ENCODE results near the gene TNS3. TPM values are rescaled to one million over a fixed set of nuclear protein-coding genes. Genes with fewer than 3 reads are reported as not detected.

Gene TNS3
- total and polyA plus RNA-seq, 9 of the 15 experiments (the other 6 are each of a cell fraction or from before 2014, with no cell fraction given) = 0.20 TPM; not detected in 8

- TF ChIP-seq LARP7 (IDR thresholded peaks at IDR 0.05) (peak; percentile 94; the same call in 1 of the 2 replicates), ZEB2 (IDR thresholded peaks at IDR 0.05) (no peak), CREM (IDR thresholded peaks at IDR 0.05; ENCODE audit: low read depth) (0 out of 2 replicates have a peak, but pooled peaks have one; percentile 27), TBP (optimal IDR thresholded peaks at IDR 0.05; ENCODE audit: low read depth, low read length) (no peak), ZNF140 (CRISPR knock-in tag; IDR thresholded peaks at IDR 0.05) (no peak), ZNF311 (CRISPR knock-in tag; IDR thresholded peaks at IDR 0.05) (no peak), CSDE1 (IDR thresholded peaks at IDR 0.05) (no peak), ETV5 (CRISPR knock-in tag; IDR thresholded peaks at IDR 0.05; ENCODE audit: low read depth) (no peak), THRA (IDR thresholded peaks at IDR 0.05) (no peak), CBFA2T3 (IDR thresholded peaks at IDR 0.05) (peak; percentile 6; the same call in 1 of the 2 replicates), NFYB (IDR thresholded peaks at IDR 0.05; ENCODE audit: extremely low read depth, insufficient read length) (no peak), ZNF79 (CRISPR knock-in tag; IDR thresholded peaks at IDR 0.05; ENCODE audit: low read depth) (no peak)
- TF ChIP-seq, protein P1, sequence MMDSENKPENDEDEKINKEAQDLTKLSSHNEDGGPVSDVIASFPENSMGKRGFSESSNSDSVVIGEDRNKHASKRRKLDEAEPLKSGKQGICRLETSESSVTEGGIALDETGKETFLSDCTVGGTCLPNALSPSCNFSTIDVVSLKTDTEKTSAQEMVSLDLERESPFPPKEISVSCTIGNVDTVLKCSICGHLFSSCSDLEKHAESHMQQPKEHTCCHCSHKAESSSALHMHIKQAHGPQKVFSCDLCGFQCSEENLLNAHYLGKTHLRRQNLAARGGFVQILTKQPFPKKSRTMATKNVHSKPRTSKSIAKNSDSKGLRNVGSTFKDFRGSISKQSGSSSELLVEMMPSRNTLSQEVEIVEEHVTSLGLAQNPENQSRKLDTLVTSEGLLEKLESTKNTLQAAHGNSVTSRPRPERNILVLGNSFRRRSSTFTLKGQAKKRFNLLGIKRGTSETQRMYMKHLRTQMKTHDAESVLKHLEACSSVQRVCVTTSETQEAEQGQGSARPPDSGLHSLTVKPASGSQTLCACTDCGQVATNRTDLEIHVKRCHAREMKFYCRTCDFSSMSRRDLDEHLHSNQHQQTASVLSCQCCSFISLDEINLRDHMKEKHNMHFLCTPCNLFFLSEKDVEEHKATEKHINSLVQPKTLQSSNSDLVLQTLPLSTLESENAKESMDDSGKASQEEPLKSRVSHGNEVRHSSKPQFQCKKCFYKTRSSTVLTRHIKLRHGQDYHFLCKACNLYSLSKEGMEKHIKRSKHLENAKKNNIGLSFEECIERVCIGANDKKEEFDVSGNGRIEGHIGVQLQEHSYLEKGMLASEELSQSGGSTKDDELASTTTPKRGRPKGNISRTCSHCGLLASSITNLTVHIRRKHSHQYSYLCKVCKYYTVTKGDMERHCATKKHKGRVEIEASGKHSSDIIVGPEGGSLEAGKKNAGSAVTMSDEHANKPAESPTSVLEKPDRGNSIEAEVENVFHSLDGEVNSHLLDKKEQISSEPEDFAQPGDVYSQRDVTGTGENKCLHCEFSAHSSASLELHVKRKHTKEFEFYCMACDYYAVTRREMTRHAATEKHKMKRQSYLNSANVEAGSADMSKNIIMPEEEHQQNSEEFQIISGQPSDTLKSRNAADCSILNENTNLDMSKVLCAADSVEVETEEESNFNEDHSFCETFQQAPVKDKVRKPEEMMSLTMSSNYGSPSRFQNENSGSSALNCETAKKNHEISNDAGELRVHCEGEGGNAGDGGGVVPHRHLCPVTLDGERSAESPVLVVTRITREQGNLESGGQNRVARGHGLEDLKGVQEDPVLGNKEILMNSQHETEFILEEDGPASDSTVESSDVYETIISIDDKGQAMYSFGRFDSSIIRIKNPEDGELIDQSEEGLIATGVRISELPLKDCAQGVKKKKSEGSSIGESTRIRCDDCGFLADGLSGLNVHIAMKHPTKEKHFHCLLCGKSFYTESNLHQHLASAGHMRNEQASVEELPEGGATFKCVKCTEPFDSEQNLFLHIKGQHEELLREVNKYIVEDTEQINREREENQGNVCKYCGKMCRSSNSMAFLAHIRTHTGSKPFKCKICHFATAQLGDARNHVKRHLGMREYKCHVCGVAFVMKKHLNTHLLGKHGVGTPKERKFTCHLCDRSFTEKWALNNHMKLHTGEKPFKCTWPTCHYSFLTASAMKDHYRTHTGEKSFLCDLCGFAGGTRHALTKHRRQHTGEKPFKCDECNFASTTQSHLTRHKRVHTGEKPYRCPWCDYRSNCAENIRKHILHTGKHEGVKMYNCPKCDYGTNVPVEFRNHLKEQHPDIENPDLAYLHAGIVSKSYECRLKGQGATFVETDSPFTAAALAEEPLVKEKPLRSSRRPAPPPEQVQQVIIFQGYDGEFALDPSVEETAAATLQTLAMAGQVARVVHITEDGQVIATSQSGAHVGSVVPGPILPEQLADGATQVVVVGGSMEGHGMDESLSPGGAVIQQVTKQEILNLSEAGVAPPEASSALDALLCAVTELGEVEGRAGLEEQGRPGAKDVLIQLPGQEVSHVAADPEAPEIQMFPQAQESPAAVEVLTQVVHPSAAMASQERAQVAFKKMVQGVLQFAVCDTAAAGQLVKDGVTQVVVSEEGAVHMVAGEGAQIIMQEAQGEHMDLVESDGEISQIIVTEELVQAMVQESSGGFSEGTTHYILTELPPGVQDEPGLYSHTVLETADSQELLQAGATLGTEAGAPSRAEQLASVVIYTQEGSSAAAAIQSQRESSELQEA (IDR thresholded peaks at IDR 0.05; ENCODE audit: low read depth) = no peak
- TF ChIP-seq, protein P2, sequence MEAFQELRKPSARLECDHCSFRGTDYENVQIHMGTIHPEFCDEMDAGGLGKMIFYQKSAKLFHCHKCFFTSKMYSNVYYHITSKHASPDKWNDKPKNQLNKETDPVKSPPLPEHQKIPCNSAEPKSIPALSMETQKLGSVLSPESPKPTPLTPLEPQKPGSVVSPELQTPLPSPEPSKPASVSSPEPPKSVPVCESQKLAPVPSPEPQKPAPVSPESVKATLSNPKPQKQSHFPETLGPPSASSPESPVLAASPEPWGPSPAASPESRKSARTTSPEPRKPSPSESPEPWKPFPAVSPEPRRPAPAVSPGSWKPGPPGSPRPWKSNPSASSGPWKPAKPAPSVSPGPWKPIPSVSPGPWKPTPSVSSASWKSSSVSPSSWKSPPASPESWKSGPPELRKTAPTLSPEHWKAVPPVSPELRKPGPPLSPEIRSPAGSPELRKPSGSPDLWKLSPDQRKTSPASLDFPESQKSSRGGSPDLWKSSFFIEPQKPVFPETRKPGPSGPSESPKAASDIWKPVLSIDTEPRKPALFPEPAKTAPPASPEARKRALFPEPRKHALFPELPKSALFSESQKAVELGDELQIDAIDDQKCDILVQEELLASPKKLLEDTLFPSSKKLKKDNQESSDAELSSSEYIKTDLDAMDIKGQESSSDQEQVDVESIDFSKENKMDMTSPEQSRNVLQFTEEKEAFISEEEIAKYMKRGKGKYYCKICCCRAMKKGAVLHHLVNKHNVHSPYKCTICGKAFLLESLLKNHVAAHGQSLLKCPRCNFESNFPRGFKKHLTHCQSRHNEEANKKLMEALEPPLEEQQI (IDR thresholded peaks at IDR 0.05) = no peak
- TF ChIP-seq, protein P3, sequence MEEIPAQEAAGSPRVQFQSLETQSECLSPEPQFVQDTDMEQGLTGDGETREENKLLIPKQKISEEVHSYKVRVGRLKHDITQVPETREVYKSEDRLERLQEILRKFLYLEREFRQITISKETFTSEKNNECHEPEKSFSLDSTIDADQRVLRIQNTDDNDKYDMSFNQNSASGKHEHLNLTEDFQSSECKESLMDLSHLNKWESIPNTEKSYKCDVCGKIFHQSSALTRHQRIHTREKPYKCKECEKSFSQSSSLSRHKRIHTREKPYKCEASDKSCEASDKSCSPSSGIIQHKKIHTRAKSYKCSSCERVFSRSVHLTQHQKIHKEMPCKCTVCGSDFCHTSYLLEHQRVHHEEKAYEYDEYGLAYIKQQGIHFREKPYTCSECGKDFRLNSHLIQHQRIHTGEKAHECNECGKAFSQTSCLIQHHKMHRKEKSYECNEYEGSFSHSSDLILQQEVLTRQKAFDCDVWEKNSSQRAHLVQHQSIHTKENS (CRISPR knock-in tag; IDR thresholded peaks at IDR 0.05) = no peak
Observed at GRCh38 chr7:47474937-47475879, 106.7 kb downstream of the TNS3 start (continued).
